ENCODE measurements around the gene ARPC5.

DNA sequence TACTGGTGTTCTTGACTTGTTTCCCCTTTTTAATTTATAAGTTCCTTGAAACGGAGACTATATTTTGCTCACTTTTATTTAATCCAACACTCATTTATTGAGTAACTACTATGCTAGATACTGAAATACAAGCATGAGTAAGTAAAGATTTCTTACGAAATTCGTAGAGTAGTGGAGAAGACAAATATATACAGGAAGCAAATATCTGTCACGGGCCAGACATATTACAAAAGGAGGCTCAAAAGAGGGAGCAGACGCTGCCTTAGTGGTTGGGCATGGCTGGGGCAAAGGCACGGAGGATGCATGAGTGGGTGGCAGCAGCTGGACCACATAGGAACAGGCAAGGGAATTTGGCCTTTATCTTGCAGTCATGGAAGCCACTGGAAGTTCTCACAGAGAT, 52.1 kb downstream of the ARPC5 start:
- TF ChIP-seq CTCF (conservative IDR thresholded peaks at IDR 0.05): no peak
- no peak for TF ChIP-seq ZFX (IDR thresholded peaks at IDR 0.05)

Data from C4-2B (cell line).